GM12864 (cell line): ENCODE measurements around the gene NSMF.

Experiments
- DNase-seq: peaks from one replicate; pipeline ENCODE4 v3.0.0-alpha.2; 2011; ENCODE audit warnings: low read depth
- H3K4me3 ChIP-seq: 2 replicates; pipeline ENCODE4 v1.5.1; 2011; ENCODE audit warnings: mild to moderate bottlenecking, low read depth, low read length, control low read depth
- CTCF ChIP-seq: IDR thresholded peaks from 2 replicates; pipeline ENCODE4 v1.5.1; 2011; ENCODE audit warnings: low read depth, mild to moderate bottlenecking, moderate library complexity, low read length, control low read depth, inconsistent platforms; ENCODE audit errors: missing control alignments

NSMF gene

GRCh38 chr9:137478962-137479861, 20.1 kb upstream of the NSMF start:
- no peak overlapping the region for H3K4me3 ChIP-seq
- no peak for TF ChIP-seq CTCF
- no peak for DNase-seq

- DNase-seq: no peak
- no peak for TF ChIP-seq CTCF
- no peak overlapping the region for H3K4me3 ChIP-seq
These were observed 19.5 kb upstream of the NSMF start for GRCh38 chr9:137478613-137478961.

GRCh38 chr9:137477778-137478612, 18.9 kb upstream of the NSMF start:
- no peak for TF ChIP-seq CTCF
- H3K4me3 ChIP-seq: no peak overlapping the region
- no peak for DNase-seq

- DNase-seq: no peak
- TF ChIP-seq CTCF: no peak
- no peak overlapping the region for H3K4me3 ChIP-seq
These were observed 17.7 kb upstream of the NSMF start for GRCh38 chr9:137476856-137477255.

- no peak for TF ChIP-seq CTCF
- H3K4me3 ChIP-seq: no peak overlapping the region
- DNase-seq: no peak
These were observed 16.5 kb upstream of the NSMF start for GRCh38 chr9:137475666-137476065.

- no peak for DNase-seq
- H3K4me3 ChIP-seq: no peak overlapping the region
- no peak for TF ChIP-seq CTCF
These were observed 15.1 kb upstream of the NSMF start for GRCh38 chr9:137474271-137474670.
